Measurements from ENCODE around the gene CYCS.

CYCS gene

DNA sequence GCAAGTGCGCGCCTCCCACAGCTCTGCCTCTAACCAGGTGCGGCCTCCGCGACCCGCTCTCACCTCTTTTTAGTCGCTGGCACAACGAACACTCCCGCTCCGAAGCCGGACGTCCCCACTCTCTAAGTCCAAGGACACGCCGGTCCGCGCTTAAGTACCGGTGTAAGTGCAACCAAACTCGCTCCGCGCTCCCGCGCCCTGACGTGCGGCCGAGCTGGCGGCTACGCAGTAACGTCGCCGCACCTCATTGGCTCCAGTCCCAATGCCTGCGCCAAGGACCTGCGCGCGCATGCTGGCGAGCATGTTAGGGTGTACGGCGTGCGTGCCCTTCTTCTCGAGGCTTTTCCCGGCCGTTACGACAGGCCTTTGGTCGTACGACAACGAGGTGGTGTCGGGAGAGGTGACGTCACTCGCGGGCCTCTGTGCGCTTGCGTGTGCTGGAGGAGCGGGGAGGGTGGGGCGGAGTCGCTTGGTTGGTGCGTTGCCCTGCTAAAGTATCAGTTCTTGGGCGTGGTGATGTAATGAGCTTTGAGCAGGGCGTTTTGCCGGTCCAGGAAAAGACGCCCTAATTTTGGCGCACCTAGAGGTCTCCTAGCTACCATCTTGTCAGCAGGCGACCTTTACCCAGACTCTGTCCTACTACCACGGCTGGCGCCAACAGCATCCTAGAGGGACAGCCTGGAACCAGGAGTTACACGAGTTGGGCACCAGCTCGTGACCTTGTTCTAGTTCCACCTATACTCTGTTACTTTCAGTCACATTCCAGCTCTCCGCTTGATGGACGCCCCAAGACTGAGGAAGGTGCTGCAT, at the start of gene CYCS:
Gene CYCS (minus strand): TSS at position 124 of the 810 bp plus-strand sequence. CDS start 1,141 bp downstream, outside the sequence.
- Mint-ChIP-seq H3K4me1 (peaks cover 19% of the 10 kb centered on the region), H3K9me3 (no peaks in the 10 kb centered on the region), H3K36me3 (ENCODE audit: low read depth) (peaks cover 26% of the 10 kb centered on the region), H3K27ac (peak within 1 kb of the TSS; percentile 94 to 97 (median 97)), H3K27me3 (ENCODE audit: low read depth) (peaks cover 3% of the 10 kb centered on the region), H3K4me3 (peak within 1 kb of the TSS; percentile 96 to 99 (median 97))
- TF ChIP-seq, protein P1, sequence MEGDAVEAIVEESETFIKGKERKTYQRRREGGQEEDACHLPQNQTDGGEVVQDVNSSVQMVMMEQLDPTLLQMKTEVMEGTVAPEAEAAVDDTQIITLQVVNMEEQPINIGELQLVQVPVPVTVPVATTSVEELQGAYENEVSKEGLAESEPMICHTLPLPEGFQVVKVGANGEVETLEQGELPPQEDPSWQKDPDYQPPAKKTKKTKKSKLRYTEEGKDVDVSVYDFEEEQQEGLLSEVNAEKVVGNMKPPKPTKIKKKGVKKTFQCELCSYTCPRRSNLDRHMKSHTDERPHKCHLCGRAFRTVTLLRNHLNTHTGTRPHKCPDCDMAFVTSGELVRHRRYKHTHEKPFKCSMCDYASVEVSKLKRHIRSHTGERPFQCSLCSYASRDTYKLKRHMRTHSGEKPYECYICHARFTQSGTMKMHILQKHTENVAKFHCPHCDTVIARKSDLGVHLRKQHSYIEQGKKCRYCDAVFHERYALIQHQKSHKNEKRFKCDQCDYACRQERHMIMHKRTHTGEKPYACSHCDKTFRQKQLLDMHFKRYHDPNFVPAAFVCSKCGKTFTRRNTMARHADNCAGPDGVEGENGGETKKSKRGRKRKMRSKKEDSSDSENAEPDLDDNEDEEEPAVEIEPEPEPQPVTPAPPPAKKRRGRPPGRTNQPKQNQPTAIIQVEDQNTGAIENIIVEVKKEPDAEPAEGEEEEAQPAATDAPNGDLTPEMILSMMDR (IDR thresholded peaks at IDR 0.05; ENCODE audit: unreplicated experiment in 3 of 3), result no peak

DNA sequence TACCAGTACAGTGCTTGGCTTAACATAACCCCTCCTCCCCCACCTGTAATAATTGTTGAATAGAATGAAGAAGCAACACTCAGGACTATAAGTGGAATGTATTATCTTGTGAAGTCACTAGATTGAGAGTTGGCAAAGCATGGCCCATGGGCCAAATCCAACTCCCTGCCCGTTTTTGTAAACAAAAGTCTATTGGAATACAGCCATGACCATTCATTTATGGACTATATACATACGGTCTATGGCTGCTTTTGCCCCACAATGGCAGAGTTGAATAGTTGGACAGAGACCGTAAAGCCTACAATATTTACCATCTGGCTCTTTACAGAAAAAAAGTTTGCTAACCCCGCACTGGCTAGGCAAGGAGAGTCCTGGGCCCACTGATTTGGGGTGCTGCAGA, 48.1 kb upstream of the CYCS start:
- TF ChIP-seq, protein P1 (IDR thresholded peaks at IDR 0.05; ENCODE audit: unreplicated experiment in 3 of 3), result no peak
- Mint-ChIP-seq H3K4me1 (no peaks in the 10 kb centered on the region), H3K9me3 (no peaks in the 10 kb centered on the region), H3K27me3 (ENCODE audit: low read depth) (no peaks in the 10 kb centered on the region), H3K4me3 (no peak overlapping the region), H3K27ac (no peak overlapping the region), H3K36me3 (ENCODE audit: low read depth) (peaks cover 5% of the 10 kb centered on the region)

DNA sequence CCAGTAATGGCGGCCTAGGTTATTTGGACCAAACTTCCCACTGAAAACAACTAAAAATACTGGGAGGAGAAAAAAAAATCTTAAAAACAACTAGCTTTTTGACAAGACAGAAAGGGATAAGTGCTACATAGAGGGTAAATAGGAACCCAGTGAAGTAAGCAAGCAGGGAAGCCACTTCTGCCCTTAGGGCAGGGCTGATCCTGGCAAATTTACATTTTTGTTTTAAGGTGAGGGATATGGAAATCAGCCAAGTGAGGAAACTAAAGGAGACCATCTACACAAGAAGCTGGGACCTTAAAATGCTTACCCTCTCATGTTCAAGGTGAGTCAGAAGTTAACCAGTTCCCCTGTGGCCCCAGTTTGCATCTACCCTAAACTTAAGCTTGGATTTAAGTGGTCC, 46.5 kb upstream of the CYCS start:
- no peak overlapping the region for H3K27ac Mint-ChIP-seq
- peaks cover 9% of the 10 kb centered on the region for H3K36me3 Mint-ChIP-seq (ENCODE audit: low read depth)
- H3K4me3 Mint-ChIP-seq, result no peak overlapping the region
- no peaks in the 10 kb centered on the region for H3K9me3 Mint-ChIP-seq
- H3K4me1 Mint-ChIP-seq, result no peaks in the 10 kb centered on the region
- H3K27me3 Mint-ChIP-seq (ENCODE audit: low read depth), result no peaks in the 10 kb centered on the region
- TF ChIP-seq, protein P1 (IDR thresholded peaks at IDR 0.05; ENCODE audit: unreplicated experiment in 3 of 3), result no peak

DNA sequence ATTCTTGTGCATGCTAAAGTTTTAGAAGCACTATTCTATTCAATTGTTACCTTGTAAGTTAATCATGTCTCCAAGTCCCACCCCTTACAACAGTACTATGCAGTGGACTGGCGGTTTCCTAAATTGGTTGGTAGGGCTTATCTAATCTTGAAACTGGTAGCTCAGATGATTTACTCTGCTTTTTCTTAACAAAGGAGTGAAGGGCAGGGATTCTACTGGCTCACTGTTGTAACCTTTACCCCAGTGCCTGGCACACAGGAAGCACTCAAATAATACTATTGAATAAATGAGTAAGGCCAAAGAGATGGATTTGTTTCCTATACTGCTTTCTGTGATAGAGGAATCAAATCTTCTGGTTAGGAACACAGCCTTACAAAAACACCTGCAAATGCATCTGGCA, 46.0 kb upstream of the CYCS start:
- Mint-ChIP-seq H3K27ac (no peak overlapping the region), H3K4me1 (no peaks in the 10 kb centered on the region), H3K4me3 (no peak overlapping the region), H3K36me3 (ENCODE audit: low read depth) (peaks cover 9% of the 10 kb centered on the region), H3K27me3 (ENCODE audit: low read depth) (no peaks in the 10 kb centered on the region), H3K9me3 (no peaks in the 10 kb centered on the region)
- TF ChIP-seq, protein P1 (IDR thresholded peaks at IDR 0.05; ENCODE audit: unreplicated experiment in 3 of 3), result no peak

DNA sequence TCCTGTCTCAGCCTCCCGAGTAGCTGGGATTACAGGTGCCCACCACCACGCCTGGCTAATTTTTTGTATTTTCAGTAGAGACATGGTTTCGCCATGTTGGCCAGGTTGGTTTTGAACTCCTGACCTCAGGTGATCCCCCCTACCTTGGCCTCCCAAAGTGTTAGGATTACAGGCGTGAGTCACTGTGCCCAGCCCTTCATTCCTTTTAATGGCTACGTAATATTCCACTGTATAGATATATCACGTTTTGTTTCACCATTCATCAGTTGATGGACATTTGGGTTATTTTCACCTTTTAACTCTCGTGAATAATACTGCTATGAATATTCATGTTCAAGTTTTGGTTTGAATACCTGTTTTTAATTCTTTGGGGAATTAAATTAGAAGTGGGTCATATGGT, 44.6 kb upstream of the CYCS start:
- no peak overlapping the region for H3K4me3 Mint-ChIP-seq
- no peaks in the 10 kb centered on the region for H3K9me3 Mint-ChIP-seq
- peaks cover 9% of the 10 kb centered on the region for H3K36me3 Mint-ChIP-seq (ENCODE audit: low read depth)
- H3K27me3 Mint-ChIP-seq (ENCODE audit: low read depth), result no peaks in the 10 kb centered on the region
- no peaks in the 10 kb centered on the region for H3K4me1 Mint-ChIP-seq
- TF ChIP-seq, protein P1 (IDR thresholded peaks at IDR 0.05; ENCODE audit: unreplicated experiment in 3 of 3), result no peak
- H3K27ac Mint-ChIP-seq, result no peak overlapping the region

DNA sequence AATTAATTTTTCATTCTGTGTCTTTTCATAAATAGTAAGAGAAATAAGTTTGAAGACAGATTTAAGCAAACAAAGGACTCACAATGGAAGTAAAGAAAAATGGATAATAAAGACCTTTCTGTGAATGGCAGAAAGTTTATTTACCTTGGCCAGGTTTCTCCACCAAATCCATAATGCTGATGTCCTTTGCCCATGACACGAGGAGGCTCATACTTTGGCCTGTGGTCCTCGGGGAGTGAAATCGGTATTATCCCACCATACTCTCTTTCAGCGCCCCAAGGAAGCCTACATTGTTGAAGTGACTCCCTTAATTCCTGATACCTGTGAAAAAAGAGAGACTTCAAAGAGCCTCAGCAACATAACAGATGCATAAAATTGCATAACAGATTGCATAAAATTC, 43.1 kb upstream of the CYCS start:
- no peaks in the 10 kb centered on the region for H3K4me1 Mint-ChIP-seq
- peaks cover 17% of the 10 kb centered on the region for H3K36me3 Mint-ChIP-seq (ENCODE audit: low read depth)
- no peaks in the 10 kb centered on the region for H3K9me3 Mint-ChIP-seq
- H3K27me3 Mint-ChIP-seq (ENCODE audit: low read depth), result no peaks in the 10 kb centered on the region
- no peak overlapping the region for H3K4me3 Mint-ChIP-seq
- TF ChIP-seq, protein P1 (IDR thresholded peaks at IDR 0.05; ENCODE audit: unreplicated experiment in 3 of 3), result no peak
- H3K27ac Mint-ChIP-seq, result no peak overlapping the region

Data from nephron (organoid).